ENCODE measurements around the gene PLXNA4.

The PLXNA4 gene

DNA sequence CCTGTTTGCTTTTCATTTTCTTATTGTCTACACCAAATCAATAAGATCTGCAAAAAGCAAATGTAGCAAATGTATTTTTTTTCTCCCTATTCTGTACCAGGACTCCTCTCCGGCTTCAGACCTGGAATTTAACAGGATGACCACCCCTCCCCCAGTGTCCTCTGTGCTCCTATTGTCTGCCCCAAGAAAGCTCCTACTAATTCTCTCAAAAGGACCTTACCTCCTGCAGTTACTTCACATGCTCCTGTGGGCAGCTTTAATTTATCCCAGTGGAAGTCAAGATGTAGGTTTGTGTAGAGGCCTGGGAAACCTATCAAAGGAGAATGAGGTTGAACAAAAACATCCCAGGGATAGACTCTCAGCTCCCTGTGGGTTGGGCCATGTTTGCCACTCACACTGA is 31.3 kb downstream of the PLXNA4 start:
- no peak overlapping the region for H3K27ac ChIP-seq (ENCODE audit: low read depth, low read length, poor library complexity, severe bottlenecking)
- no peak overlapping the region for H2AFZ ChIP-seq (ENCODE audit: low read length)
- H3K36me3 ChIP-seq (ENCODE audit: insufficient read depth, low read length), result no peaks in the 10 kb centered on the region
- no peaks in the 10 kb centered on the region for H4K20me1 ChIP-seq (ENCODE audit: insufficient read depth, low read length)
- no peaks in the 10 kb centered on the region for H3F3A ChIP-seq (ENCODE audit: insufficient read depth, low read length)
- no peak overlapping the region for H3K4me2 ChIP-seq (ENCODE audit: low read length)
- no peaks in the 10 kb centered on the region for H3K4me1 ChIP-seq (ENCODE audit: insufficient read depth, low read length, severe bottlenecking)
- no peaks in the 10 kb centered on the region for H3K27me3 ChIP-seq (ENCODE audit: insufficient read depth, low read length)
- no peak for TF ChIP-seq EZH2 (IDR thresholded peaks at IDR 0.05; ENCODE audit: borderline replicate concordance, low read length)
- TF ChIP-seq, protein P1, sequence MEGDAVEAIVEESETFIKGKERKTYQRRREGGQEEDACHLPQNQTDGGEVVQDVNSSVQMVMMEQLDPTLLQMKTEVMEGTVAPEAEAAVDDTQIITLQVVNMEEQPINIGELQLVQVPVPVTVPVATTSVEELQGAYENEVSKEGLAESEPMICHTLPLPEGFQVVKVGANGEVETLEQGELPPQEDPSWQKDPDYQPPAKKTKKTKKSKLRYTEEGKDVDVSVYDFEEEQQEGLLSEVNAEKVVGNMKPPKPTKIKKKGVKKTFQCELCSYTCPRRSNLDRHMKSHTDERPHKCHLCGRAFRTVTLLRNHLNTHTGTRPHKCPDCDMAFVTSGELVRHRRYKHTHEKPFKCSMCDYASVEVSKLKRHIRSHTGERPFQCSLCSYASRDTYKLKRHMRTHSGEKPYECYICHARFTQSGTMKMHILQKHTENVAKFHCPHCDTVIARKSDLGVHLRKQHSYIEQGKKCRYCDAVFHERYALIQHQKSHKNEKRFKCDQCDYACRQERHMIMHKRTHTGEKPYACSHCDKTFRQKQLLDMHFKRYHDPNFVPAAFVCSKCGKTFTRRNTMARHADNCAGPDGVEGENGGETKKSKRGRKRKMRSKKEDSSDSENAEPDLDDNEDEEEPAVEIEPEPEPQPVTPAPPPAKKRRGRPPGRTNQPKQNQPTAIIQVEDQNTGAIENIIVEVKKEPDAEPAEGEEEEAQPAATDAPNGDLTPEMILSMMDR (IDR thresholded peaks at IDR 0.05; ENCODE audit: low read length), result no peak
- no peak overlapping the region for H3K9ac ChIP-seq (ENCODE audit: low read length)
- no peaks in the 10 kb centered on the region for H3K9me3 ChIP-seq (ENCODE audit: low read length)
- H3K9me2 ChIP-seq (ENCODE audit: low read depth, low read length), result no peaks in the 10 kb centered on the region
- no peak overlapping the region for H3K4me3 ChIP-seq (ENCODE audit: low read depth, low read length, poor library complexity, severe bottlenecking)
- H3K79me2 ChIP-seq (ENCODE audit: insufficient read depth, low read length), result no peaks in the 10 kb centered on the region

DNA sequence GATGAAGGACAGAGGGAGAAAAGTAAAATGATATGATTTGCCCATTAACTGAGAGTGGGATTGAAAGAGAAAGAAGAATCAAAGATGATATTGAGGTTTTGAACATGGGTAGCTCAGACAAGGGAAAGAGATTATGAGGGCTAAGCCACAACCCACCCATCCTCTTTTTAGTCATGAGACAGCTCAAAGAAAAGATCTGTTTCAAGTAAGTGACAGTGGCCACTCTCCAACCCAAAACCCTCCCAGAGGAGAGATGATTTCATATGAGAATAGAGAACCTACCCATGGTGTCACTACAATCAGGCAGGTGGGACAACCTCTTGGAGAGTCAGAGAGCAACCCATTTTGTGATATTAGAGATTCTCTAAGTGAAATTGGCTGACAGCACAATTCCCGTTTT is 32.2 kb downstream of the PLXNA4 start:
- H3K27me3 ChIP-seq (ENCODE audit: insufficient read depth, low read length), result peaks cover 1% of the 10 kb centered on the region; the same call in 1 of the 2 replicates
- no peak overlapping the region for H2AFZ ChIP-seq (ENCODE audit: low read length)
- H4K20me1 ChIP-seq (ENCODE audit: insufficient read depth, low read length), result no peaks in the 10 kb centered on the region
- no peak overlapping the region for H3K4me3 ChIP-seq (ENCODE audit: low read depth, low read length, poor library complexity, severe bottlenecking)
- no peak overlapping the region for H3K27ac ChIP-seq (ENCODE audit: low read depth, low read length, poor library complexity, severe bottlenecking)
- TF ChIP-seq, protein P1 (IDR thresholded peaks at IDR 0.05; ENCODE audit: low read length), result no peak
- no peak for TF ChIP-seq EZH2 (IDR thresholded peaks at IDR 0.05; ENCODE audit: borderline replicate concordance, low read length)
- H3K9me3 ChIP-seq (ENCODE audit: low read length), result no peaks in the 10 kb centered on the region
- H3K9ac ChIP-seq (ENCODE audit: low read length), result no peak overlapping the region
- no peak overlapping the region for H3K4me2 ChIP-seq (ENCODE audit: low read length)
- H3K79me2 ChIP-seq (ENCODE audit: insufficient read depth, low read length), result no peaks in the 10 kb centered on the region
- H3K36me3 ChIP-seq (ENCODE audit: insufficient read depth, low read length), result no peaks in the 10 kb centered on the region
- H3K9me2 ChIP-seq (ENCODE audit: low read depth, low read length), result no peaks in the 10 kb centered on the region
- H3F3A ChIP-seq (ENCODE audit: insufficient read depth, low read length), result no peaks in the 10 kb centered on the region
- no peaks in the 10 kb centered on the region for H3K4me1 ChIP-seq (ENCODE audit: insufficient read depth, low read length, severe bottlenecking)

DNA sequence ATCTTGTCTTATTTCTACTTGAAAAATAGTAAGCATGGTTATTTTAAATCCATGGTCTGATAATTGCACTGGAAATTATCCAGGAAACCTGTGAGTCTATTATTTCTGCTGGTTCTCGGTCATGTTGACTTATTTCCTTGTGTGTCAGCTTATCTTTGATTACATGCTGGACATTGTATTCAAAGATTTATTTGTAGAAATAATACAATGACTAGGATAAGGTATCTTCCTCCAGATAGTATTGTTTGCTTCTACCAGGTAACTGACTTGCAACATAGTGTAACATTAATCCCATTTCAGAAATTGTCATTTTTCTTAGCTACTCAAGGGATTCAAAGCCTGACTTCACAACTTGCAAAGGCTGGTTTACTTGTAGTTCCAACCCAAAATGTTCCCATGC is 33.4 kb downstream of the PLXNA4 start:
- no peak overlapping the region for H2AFZ ChIP-seq (ENCODE audit: low read length)
- no peaks in the 10 kb centered on the region for H4K20me1 ChIP-seq (ENCODE audit: insufficient read depth, low read length)
- H3K79me2 ChIP-seq (ENCODE audit: insufficient read depth, low read length), result no peaks in the 10 kb centered on the region
- H3K9me2 ChIP-seq (ENCODE audit: low read depth, low read length), result no peaks in the 10 kb centered on the region
- H3K36me3 ChIP-seq (ENCODE audit: insufficient read depth, low read length), result no peaks in the 10 kb centered on the region
- TF ChIP-seq, protein P1 (IDR thresholded peaks at IDR 0.05; ENCODE audit: low read length), result no peak
- no peak for TF ChIP-seq EZH2 (IDR thresholded peaks at IDR 0.05; ENCODE audit: borderline replicate concordance, low read length)
- no peaks in the 10 kb centered on the region for H3F3A ChIP-seq (ENCODE audit: insufficient read depth, low read length)
- H3K9me3 ChIP-seq (ENCODE audit: low read length), result no peaks in the 10 kb centered on the region
- H3K4me3 ChIP-seq (ENCODE audit: low read depth, low read length, poor library complexity, severe bottlenecking), result no peak overlapping the region
- H3K27ac ChIP-seq (ENCODE audit: low read depth, low read length, poor library complexity, severe bottlenecking), result no peak overlapping the region
- no peaks in the 10 kb centered on the region for H3K4me1 ChIP-seq (ENCODE audit: insufficient read depth, low read length, severe bottlenecking)
- H3K27me3 ChIP-seq (ENCODE audit: insufficient read depth, low read length), result peaks cover 3% of the 10 kb centered on the region; the same call in 1 of the 2 replicates
- no peak overlapping the region for H3K9ac ChIP-seq (ENCODE audit: low read length)
- no peak overlapping the region for H3K4me2 ChIP-seq (ENCODE audit: low read length)
